HG02588 (cell line): ENCODE results near the gene ARAP2.
A peak's percentile ranks its signal among the peaks of the same experiment; 100 is the strongest.

ENCODE experiments used
- ATAC-seq: cut with Tn5 transposase; IDR thresholded peaks from one replicate; pipeline ENCODE4 v1.9.1; 2021; ENCODE audit warnings: mild to moderate bottlenecking, moderate library complexity; ENCODE audit not compliant: unreplicated experiment

The ARAP2 gene

DNA sequence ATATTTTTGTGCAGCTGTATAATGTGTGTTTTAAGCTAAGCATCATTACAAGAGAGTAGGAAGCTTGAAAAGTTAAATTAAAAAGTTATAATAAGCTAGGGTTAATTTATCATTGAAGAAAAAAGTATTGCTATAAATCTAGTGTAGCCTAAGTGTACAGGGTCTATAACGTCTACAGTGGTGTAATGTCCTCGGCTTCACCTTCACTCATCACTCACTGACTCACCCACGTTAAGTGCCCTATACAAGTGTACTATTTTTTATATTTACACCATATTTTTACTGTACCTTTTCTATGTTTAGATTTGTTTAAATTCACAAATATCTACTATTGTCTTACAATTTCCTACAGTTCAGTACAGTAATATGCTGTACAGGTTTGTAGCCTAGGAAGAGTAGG, 23.5 kb downstream of the ARAP2 start:
- ATAC-seq = no peak

DNA sequence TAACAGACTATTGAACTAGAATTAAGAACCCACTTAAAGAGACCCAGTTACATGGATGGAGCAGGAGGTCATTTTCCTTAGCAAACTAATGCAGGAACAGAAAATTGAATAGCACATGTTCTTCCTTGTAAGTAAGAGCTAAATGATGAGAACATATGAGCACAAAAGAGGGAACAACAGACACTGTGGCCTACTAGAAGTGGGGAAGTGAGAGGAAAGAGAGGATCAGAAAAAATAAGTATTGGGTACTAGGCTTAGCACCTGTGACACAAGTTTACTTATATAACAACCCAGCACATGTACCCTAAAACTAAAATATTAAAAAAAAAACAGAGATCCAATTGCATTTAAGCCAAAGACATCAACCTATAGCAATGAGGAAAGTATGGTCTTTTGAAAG, 26.2 kb downstream of the ARAP2 start:
- ATAC-seq = peak; percentile 65

DNA sequence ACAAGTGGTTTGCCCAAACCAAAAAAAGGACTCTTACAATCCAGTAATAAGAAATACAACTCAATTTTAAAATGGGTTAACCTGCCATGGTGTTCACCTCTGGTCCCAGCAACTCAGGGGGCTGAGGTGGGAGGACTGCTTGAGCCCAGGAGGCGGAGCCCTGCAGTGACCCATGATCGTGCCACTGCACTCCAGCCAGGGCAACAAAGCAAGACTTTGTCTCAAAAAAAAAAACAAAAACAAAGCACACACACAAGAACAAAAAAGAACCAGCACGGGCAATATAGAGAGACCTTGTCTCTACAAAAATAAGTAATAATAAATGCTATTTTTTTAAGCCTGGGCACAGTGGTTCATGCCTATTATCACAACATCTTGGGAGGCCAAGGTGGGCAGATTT, 28.7 kb downstream of the ARAP2 start:
- ATAC-seq = no peak

DNA sequence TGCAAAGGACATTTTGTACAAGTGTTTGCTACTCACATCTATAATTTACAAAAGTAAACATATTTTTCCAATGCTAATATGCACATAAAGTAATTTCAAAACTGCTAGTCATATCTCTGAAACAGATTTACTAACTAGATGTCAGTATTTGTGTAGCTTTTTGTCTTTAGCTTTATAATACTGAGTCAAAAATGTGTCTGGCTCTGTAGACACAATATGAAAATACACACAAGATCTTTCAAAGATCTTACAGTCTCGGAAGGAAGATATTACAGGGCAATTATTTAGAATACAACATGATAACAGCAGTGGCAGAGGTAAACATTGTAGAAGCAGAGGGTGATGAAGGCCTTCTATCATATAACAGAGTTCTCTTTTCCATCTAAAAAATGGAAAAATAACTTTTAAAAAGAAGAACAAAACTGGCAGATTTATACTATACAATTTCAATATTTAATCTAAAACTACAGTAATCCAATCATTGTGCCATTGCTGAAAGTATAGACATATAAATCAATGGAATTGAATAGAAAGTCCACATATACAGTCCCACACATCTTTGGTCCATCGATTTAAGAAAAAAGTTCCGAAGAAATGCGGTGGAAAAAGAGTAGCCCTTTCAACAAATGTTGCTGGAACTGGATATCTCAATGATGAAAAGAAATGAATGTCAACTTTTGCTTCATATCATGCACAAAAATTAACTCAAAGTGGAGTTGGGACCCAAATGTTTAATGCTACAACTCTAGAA, 29.4 kb downstream of the ARAP2 start:
- ATAC-seq = no peak

DNA sequence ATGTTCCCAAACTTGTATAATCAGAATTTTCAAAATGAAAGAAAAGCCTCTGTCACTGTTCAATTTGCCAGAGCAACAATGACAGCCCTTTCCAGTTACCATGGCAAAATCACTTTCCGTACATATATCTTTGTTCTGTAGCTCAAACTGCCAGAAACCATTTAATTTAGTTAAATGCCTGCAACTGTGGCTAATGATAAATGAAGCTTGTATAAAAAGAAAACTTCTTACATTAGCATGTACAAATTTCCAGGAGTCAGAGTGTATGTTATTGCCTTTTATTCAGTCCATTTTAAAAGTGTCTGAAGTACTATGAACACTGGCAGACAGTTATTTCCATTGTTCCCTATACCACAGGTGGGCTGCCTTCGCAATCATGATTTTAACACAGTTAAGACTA, 30.3 kb downstream of the ARAP2 start:
- no peak for ATAC-seq

DNA sequence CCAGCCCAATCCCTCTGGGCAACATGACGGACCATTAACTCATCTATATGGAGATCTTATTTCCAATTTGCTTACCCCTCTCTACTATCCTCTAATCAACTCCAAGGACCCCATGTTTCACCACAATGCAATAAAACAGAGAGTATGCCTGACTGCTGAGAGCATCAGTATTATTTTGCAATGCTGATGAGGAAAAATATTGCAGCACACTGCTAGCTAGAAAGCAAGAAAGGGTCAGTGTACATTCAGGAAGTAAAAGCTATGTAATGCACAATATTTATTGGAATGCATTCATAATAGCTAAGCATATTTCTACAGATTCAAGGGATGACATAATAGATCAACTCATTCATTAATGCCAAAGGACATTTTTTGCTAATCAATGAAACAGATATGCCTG, 33.2 kb downstream of the ARAP2 start:
- no peak for ATAC-seq

DNA sequence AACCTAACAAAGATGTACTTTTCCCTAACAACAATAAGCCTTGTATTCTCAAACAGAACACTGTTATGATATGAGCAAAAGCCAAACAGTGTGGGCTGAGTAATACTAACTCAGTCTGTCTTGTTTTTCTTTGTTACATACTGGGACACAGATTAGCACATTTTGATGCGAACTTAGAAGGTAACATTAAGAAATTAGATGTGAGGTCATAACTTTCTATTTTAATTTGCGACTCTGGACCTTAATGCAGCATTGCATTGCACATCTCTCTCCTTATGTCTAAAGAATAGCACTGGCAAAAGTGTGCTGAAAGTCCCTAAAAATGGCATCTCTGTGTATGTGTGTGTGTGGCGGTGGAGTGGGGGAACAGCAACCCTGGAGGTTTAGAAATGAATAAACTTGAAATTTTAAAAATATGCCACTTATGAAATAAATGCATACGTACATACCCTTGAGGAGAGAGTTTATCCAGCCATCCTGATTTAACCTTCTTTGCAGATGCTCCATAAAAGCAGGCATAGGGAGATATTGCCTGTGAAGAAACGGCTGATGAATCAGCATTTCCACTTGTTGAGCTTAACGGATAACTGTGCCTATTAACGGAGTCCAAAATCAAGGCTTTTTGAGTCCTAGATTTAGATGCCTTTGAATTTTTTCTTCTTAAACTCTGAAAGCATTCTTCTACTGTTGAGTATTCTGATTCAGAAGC, 34.2 kb downstream of the ARAP2 start:
- no peak for ATAC-seq

DNA sequence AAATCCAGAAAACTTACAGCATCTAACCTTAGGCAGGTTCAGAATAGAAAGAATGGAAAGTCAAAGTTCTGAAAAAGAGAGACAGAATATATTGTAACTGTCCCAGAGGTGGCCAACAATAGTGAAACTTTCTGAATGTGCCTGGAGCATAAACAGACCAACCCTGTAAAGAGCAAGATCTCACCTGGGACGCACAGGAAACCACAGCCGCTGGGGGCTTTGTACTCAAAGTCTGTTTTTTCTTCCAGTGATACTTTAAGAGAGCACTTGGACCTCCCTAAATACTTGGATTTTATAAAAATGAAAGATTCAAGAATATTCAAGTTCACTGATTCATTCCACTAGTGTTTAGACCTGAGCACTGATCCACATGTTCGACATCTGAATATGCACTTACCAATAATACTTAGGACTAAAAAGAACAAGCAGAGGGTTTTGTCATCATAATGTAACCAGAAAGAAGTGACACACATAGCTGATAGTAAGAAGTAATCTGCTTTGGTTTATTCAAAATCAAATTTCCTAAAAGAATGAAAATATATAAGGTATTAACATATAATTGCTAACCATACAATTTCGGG, 35.3 kb downstream of the ARAP2 start:
- ATAC-seq = peak; percentile 87

DNA sequence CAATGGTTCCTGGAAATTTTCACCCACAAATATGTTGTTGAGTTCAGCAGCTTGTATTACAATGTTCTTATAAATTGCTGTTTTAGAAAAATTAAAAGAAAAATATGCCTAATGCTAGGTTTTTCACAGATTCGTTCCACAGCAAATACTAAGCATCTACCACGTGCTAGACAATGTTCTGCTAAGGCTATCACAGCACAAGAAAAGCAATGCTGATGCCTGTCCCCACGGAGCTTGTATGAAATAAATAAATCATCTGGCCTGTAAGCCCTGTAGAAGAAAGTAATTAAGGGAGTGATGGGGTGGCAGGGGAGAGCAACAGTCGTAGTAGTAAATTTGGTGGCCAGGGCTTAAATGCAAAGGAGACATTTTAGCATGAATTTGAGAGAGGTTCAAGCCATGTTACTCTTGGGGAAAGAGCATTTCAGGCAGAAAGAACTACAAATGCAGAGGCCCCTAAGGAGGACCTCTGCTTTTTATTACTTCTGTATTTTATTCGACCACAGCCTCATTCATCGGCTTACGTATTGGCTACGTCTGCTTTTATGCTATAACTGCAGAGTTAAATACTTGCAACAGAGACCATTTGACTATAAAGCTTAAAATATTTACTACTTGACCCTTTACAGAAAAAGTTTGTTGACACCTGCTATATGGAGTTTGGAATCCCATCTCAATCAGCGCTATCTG, 36.3 kb downstream of the ARAP2 start:
- no peak for ATAC-seq

DNA sequence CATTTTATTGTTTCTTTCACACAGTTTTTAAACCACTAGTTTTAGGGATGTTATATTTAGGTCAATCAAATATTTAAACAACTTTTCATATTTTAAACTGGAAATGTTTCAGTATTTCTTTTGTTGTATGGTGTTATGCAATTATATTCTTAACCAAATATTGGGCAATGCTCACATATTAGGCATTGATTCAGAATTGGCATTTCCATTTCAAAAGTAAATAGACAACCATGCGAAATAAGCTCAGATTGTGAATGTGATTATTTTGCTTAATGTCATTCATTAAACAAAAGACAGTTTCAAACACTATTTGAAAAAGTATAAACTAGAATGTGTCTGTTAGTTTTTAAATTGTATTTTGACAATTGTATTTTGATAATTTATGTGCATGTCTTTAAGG, 36.9 kb downstream of the ARAP2 start:
- no peak for ATAC-seq

DNA sequence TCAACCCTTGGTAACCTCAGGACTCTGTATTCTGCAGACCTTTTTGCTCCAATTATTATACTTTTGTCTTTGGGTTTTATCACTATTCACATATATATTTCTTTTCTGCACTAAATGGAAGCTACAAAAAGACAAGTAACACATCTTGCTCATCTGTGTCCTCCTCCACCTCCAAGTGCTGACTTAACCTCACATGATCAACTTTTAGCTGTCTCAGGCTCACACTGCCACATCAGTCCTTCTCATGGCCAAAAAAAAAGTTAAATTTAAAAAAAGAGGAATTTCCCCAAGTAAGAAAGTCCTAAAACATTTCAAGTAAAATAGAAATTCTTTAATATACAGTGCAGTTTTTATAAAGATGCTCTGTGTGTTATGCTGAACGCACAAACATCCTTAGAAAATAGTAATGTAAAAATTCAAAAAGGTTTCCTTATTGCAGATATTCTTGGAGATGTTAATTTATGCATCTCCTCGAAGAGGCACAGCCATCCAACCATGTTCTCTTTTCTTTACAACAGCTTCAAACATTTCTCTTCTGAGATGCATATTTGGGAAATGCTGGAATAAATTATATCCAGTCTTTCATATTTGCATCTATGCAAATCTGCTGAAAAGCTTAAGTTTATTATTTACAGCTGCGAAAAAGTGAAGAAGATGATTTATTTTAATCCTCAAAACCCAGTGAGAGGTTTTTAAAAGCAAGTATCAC, 37.6 kb downstream of the ARAP2 start:
- no peak for ATAC-seq

DNA sequence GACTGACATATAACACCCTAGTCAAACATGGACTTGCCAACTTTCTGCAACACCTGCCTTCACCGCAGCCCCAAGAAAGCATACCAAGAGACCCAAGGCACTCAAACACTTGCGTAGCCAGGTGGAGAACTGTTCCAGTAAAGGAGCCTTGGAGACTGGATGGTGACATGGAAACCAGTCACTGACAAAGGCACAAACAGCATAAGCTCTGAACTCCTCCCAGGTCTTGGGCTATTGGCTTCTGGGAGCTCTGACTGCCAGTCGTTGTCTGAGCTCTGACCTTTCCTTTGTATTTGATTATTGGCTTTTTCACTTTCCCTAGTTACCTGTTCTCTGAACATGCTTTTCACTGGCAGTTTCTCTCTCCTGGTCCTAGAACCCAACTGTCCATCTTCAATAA, 38.3 kb downstream of the ARAP2 start:
- ATAC-seq = no peak

DNA sequence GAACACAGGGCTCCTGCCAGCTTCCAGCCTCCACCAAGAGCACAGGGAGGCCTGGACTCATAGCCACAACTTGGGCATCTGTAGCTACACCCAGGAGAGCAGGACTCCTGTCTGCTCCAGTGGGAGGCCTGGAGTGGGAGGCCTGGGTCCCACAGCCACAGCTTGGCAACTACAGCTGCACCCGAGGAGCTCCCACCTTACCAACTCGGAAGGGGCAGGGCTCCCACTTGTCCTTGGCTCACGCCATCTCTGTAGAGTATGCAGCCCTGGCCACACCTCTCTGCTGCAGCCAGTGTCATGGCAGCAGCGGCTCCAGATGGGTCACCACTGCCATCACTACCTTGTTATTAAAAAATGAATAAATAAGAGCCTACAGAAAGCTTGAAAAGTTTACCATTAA, 45.5 kb downstream of the ARAP2 start:
- ATAC-seq = no peak

DNA sequence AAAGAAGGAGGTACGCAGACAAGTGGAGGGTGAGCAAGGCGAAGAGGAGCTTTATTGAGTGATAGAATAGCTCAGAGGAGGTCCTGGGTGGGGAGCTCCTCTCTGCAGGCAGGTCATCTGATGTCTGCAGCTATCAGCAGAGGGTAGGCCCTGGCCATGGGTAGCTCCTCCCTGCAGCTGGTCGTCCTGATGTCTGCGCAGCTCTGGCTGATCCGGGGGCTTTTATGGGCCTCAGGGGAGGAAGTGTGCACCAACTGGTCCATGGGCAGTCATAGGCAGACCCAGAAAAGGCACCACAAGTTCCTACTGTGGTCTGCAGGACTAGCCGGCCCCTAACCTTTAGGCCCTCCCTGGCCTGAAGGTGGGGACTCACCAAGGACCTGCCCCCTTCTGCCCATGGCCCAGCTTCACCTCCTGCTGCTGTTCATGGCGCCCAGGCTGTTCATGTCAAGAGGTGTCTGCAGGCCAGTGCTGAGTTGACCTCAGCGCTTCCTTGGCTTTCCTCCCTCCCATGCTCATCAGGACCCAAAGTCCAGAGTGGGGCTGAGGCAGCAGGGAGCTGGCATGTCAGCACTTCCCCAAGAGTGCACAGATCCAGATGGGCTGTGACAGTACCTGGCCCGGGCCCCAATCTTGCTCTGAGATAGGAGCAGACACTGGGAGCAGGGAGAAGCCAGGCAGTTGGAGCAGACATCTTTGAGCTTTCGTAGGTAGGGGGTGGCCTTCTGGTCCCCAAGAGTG, 46.1 kb downstream of the ARAP2 start:
- ATAC-seq = no peak

DNA sequence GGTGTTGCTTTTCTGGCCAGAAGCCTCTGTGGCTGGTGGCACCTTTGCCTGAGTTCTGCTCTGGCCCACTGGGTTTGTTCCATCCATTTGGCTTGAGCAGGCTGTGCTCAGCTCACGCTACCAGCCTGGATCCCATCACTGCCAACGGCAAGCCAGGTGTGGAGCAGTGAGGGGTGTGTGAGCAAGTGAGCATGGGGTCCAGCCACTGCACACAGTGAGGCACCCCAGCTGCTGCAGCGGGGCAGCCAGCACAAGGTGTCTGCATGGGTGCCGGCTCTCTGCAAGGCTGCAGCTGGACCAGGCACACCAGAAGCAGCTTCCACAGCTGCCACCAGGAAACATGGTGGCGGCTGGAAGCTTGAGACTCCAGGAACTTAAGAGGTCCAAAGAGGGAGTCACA, 46.8 kb downstream of the ARAP2 start:
- no peak for ATAC-seq

DNA sequence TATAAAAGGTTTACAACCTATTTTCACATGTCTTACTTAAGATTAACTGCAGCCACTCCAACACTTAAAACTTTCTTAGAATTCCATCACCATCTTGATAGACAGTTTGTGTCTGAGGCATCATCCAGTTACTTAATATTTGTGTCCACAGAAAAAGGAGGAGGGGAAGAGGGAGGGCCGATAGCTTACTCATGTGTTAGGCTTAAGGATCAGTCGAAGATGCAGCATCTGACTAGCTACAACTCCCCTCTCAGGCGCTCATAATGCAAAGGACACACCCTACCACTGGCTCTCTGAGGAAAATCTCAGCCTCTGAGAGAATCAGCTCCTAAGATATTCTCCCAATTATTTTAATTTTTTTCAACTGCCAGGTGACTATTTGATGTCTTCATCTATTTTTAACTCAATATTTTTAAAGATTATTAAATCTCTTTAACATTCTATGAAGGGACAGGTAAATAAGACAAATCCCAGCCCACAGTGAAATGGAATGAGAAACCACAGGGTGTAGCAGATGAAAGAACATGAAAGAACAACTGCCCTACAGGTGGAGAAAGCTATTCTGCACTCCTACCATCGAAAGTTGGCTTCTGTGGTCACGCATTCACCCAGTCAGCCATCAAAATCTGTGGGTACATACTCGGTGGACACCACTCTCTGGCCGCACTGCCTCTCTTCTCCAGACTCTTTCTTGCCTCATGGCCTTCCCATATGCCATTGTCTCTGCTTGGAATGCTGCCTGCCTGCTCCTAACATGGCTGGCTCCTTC, 48.0 kb downstream of the ARAP2 start:
- ATAC-seq = no peak

DNA sequence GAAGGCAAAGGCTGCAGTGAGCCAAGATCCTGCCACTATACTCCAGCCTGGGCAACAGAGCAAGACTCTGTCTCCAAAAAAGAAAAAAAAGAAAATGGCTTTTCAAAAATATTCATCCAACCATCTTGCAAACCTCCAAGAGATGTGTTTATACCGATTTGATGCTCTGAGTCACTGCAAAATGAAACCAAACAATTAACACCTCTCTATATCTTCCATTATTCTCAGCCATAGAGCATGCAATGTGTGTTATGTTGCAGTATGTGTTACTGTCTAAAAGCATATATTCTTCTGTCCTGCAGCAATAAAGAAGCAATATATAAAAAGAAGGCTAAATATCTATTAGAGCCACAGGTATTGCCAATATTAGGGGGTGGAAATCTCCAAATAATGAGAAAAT, 51.4 kb downstream of the ARAP2 start:
- ATAC-seq = no peak

DNA sequence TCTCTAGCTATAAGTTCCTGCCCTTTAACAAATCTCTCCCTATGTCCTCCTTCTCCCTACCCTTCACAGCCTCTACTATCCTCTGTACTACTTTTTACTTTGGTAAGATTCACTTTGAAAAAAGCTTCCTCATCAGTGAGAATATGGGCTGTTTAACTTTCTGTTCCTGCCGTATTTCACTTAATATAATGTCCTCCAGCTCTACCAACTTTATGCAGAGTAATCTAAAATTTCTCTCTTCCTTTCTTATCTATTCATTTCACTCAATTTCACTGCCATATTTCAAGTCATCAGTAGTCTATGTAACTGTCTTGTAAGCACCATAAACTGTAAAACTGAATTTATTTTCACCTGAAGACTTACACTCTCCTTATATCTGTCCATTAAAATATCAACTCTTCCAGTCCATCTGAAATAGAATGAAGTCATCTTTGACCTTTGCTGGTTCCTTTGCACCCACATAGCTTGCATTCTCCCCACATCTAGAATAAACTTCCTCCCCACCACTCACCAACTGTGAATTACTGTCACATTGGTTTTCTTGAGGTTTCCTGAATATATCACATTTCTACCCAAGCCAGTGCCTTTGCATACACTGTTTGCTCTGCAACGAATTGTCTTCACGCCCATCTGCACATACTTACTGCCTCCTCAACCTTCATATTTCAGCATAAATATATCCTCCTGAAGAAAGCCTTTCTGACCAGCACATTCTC, 54.6 kb downstream of the ARAP2 start:
- peak; percentile 75 for ATAC-seq

DNA sequence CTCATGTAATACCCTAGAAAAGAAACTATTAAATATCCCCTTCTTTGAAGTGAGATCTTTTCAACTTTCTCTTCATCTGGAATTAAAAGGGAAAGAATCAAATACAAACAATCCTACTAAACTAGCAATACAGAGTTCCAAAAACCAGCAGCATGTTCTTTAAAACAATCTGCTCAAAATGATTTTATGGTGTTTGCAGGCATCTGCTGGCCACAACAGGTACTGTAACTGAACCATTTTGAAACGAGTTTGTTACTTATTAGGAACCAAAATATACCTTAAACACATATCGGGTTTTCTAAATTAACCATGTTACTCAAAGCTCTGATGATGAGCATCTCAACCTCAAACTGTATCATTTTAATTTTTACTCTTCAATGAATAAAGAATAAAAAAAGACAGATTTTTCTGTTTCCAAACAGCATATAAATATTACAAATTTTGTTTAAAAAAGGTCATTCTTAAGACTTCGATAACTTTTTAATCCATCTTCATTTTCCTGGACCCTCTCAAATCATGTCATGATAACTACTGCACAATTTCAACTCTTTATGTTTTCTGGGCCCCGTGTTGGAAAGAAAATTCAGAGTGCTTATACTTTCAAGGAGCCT, 56.5 kb downstream of the ARAP2 start:
- ATAC-seq = no peak
